CD4-positive, alpha-beta T cell treated with Interleukin-21 for 1 hour (primary cell): ENCODE data around the gene KLRC3.
"Not testable (repeated sequence)": the region's sequence is repeated elsewhere in the genome, so short reads cannot be mapped to it uniquely, and the experiment has no call there.

ENCODE experiments used
- DNase-seq: peaks from one replicate; pipeline ENCODE4 v3.0.0-alpha.2; 2020

The KLRC3 gene

GRCh38 chr12:10398168-10398567 is 22.2 kb downstream of the KLRC3 start:
- no peak for DNase-seq

GRCh38 chr12:10397296-10397695 is 23.1 kb downstream of the KLRC3 start:
- peak; percentile 61 for DNase-seq

- not testable (repeated sequence) for DNase-seq
Observed at GRCh38 chr12:10396176-10396575, 24.2 kb downstream of the KLRC3 start.

DNA sequence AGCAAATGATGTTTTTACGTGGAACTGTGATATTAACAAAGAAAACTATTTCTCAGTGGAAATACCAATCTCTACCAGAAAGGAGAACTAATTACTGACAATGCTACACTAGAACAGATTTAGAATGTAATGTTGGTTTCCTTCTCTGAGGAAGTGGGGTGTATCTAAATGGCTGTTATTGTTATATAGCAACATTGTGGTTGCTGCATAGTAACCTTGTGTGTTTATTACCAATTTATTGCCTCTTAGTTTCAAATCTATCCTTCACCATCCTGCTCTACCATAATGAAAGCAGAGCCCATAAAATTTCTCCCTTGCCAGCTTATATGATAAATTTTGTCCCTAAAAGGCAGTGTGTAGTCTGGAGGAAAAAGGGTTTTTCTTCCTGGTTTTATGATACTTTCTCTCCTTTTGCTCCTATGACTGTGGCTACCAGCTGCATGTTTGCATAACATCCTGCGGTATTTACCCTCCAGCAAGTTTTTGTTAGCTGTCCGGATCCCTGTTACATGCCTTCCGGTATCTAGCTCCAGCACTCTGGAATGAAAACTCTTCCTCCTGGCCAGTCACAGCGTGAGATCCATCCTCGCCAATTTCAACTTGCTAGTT is 24.9 kb downstream of the KLRC3 start:
- peak; percentile 76 for DNase-seq

GRCh38 chr12:10394531-10395152 is 25.8 kb downstream of the KLRC3 start:
- DNase-seq, result peak; percentile 73

- no peak for DNase-seq
Observed at GRCh38 chr12:10393291-10393690, 27.1 kb downstream of the KLRC3 start.

DNA sequence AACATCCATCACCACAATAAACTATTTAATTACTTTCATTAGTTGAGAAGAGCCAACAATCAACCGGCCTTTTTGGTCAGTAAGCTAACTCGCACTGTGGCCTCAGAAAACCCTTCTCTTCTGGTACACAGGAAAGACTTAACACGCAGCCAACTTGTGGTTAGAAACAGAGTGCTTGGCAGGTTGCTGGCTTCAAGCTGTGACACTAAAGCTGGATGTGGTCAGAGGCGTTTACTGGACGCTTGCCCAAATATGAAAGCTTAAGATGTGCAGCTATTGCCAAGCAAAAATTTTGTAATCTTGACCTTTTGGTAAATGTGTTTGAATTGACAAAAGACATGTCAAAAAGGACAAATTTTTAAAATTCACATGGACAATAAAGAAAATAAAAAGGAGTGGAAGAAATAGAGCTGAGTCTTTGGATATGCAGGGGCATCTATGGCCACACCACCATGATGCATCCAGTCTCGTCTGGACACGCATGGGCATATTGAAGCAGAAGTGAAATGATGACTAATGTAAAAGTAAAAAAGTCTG is 27.9 kb downstream of the KLRC3 start:
- peak; percentile 67 for DNase-seq

- DNase-seq, result not testable (repeated sequence)
Observed at GRCh38 chr12:10390991-10391390, 29.4 kb downstream of the KLRC3 start.

GRCh38 chr12:10389904-10390303 is 30.5 kb downstream of the KLRC3 start, which contains the start of gene KLRK1:
Gene KLRK1, minus strand, starts transcription at chr12:10390041. Its CDS starts 1,231 bp downstream, at chr12:10388810.
- DNase-seq, result peak; percentile 40

DNA sequence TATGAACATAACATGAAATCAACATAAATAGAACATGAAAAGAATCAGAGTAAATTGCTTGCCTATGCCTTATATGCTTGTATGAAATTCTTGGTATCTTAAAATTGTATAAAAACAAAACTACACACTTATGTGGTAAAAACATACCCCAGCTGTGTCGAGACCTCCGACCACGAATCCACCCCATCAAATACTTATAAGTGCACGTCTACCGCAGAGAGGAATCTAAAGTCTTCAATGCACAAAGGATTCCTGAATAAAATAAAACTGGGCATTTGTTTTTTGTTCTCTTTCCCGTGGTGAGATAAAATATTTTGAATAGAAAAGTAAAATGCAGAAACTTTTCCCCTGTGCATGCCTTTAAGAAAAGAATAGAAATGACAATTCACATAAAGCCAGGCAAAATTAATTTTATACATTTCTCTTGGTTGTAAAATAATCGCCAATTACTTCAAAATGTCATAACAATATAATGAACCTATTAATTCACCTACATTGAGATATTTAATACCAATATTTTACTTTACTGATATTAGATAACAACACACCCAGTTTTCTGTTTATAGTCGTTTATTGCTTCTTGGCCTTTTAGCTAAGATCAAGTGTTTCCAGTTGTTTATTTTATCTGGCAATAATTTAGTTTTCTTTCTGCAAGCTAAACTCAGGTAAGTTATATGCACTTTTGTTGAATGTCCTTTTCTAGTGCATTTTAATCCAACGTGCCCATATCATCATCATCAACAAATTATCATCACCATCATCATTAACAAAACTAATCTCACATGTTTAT is 31.6 kb downstream of the KLRC3 start:
- no peak for DNase-seq

- DNase-seq, result not testable (repeated sequence)
Observed at GRCh38 chr12:10387498-10387897, 32.9 kb downstream of the KLRC3 start.

DNA sequence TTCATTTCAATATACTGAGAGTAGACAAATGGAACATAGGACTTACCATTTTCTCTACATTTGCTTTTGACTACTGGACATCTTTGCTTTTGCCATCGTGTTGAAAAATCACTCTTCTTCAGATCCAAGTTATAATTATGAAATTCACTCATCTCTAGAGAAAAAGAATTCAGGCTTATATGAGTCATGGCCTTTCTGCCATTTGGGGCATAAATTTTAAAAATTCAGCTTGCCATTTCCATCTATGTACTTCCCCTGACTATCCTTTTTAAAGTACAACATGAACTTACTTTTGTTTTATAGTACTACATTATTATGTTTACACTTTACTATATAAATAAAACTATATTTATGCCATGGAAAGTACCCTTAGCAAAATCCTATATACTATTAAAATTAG is 33.5 kb downstream of the KLRC3 start:
- no peak for DNase-seq

GRCh38 chr12:10385166-10385613 is 35.2 kb downstream of the KLRC3 start:
- no peak for DNase-seq

DNA sequence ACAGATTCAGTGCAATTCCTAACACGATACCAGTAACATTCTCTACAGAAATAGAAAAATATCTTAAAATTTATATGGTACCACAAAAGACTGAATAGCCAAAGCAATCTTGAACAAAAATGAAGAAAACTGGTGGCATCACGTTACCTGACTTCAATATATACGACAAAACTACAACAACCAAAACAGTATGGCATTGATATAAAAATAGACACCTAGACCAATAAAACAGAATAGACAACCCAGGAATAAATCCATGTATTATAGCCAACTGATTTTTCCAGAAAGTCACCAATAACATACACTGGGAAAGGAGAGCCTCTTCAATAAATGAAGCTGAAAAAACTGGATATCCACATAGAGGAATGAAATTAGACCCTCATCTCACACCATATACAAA is 36.2 kb downstream of the KLRC3 start:
- DNase-seq, result no peak

DNA sequence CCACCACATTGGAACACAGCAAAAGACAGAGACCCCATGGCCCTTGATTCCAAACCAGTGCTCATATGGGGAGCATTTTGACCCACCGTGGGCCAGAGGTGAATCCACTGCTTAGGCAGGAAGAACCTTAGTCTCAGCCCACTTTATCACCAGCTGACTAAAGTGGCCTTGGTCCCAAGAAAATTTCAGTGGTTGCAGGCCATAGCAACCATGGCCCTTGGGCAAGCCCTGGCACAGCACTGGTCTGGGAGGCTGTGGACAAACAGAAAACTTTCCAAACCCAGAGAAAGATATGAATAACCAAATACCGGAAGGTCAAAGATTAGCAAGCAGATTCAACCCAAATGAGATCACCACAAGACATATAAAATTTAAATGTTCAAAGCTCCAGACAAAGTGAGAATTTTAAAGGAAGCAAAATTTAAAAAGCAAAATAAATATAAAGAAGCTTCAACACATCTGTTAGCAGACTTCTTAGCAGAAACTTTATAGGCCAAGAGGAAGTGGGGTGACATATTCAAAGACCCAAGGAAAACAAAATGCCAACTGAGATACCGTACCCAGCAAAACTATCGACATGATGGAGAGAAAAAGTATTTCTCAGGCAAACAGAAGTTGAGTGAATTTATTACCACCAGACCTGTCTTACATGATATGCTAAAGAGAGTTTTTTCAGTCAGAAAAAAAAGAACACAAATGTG is 38.3 kb downstream of the KLRC3 start:
- DNase-seq, result no peak

DNA sequence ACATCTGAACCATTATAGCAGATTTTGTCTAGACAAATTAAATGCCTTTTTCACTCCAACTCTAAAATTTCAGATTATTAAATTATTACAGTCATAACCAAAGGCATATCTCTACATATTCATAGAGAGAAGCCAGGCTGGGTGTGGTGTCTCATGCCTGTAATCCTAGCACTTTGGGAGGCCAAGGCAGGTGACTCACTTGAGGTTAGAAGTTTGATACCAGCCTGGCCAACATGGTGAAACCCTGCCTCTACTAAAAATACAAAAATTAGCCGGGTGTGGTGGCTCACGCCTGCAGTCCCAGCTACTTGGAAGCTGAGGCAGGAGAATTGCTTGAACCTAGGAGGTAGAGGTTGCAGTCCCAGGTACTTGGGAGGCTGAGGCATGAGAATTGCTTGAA is 41.7 kb downstream of the KLRC3 start:
- DNase-seq, result not testable (repeated sequence)

DNA sequence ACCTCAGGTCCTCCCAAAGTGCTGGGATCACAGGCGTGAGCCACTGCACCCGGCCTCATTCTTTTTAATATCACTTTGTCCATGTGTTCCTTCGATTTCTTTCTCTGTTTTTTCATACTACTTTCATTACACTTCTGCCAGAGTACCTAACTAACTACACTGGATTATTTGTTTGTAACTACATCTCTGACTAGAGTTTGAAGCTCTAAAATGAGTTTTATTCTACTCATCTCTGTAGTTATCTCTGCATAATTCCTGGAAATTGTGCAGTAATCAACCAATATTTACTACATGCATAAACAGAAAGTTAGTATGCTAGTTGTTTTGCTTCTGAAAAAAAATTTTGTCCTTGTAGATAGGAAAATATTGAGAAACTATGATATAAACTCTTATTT is 45.8 kb downstream of the KLRC3 start:
- no peak for DNase-seq

DNA sequence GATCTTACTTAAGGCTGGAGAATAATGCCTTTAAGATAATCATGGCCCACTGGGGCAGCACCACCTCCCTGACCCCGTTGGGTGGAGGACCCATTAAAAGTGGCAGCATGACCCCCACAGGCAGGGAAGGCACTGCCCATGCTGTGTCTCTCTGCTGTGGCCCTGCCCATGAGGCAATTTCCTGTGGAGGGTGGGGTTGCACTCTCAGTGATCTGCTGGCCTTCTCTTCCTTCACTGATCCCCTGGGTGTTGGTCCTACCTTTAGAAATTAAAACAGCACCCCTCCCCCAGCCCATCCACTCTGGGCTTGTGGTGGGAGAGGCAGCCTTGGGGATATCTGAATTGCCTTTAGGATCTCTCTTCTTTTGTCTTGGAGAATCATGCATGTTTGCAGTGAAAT is 47.8 kb downstream of the KLRC3 start:
- peak; percentile 40 for DNase-seq

GRCh38 chr12:10371893-10372535 is 48.4 kb downstream of the KLRC3 start:
- DNase-seq, result not testable (repeated sequence)

DNA sequence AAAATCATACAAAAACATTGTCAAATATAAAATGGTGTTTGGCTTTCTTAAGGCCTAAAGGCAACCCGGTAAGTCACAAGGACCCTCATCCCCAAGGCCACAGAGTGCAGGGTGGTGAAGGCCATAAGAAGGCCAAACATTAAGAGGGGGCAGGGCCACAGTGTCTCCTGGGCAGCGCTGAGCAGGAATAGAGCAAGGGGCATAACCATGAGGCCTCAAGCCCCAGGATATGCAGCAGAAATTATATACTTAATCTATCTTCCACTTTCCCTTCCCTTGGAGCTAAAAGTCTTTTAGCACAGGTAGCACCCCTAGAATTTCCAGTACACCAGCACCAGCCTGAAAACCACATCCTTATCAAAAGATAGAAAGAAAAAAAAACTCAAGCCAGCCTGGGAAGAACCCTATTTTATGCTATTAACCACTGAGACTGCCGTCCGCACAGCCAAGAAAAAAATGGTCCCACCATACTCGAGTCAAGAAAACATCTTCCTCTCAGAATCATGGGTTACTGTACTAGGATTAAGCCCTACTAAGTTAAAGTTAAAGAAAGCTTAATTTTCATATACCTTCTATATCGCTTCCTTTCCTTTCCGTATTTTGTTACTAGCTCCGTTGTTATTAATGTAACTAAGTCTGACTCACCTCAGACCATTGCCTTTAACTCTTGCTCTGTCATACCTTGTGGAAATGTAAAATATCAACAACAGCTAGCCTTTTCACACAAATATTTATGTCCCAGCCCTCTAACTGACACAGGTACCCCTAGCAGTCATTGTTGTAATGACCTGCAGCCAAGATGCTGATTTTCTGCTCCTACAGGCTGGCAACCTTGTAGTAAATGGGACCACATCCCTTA is 50.6 kb downstream of the KLRC3 start:
- peak; percentile 38 for DNase-seq
